Smooth muscle cell (in vitro differentiated cells): ENCODE measurements around the gene NDUFB10. TPM values are rescaled to one million over a fixed set of nuclear protein-coding genes. Genes with fewer than 3 reads are reported as not detected.

Experiments used
- DNase-seq: peaks from one replicate; lab custom pipeline; 2025; ENCODE audit not compliant: unreplicated experiment; lab: John Stamatoyannopoulos, UW
- H2AFZ ChIP-seq: fragments of 200-600 bp; sonication (generic); 2 replicates; pipeline ENCODE4 v1.6.0; 2016; ENCODE audit warnings: antibody characterized with exemption, low read depth, mild to moderate bottlenecking
- H3F3A ChIP-seq: fragments of 200-600 bp; sonication (generic); 2 replicates; pipeline ENCODE4 v1.6.0; 2017; ENCODE audit warnings: antibody characterized with exemption, low read depth
- H3K27ac ChIP-seq: fragments of 200-600 bp; sonication (generic); 2 replicates; pipeline ENCODE4 v1.5.1; 2016; ENCODE audit warnings: low read depth, mild to moderate bottlenecking
- H3K27me3 ChIP-seq: fragments of 200-600 bp; sonication (generic); 2 replicates; pipeline ENCODE4 v1.6.1; 2016; ENCODE audit warnings: low read depth, mild to moderate bottlenecking
- H3K36me3 ChIP-seq: fragments of 200-600 bp; sonication (generic); 2 replicates; pipeline ENCODE4 v1.5.1; 2016; ENCODE audit warnings: low read depth
- H3K4me1 ChIP-seq: fragments of 200-600 bp; sonication (generic); 2 replicates; pipeline ENCODE4 v1.5.1; 2016; ENCODE audit warnings: low read depth
- H3K4me2 ChIP-seq: fragments of 200-600 bp; sonication (generic); 2 replicates; pipeline ENCODE4 v1.6.0; 2016; ENCODE audit warnings: mild to moderate bottlenecking
- H3K4me3 ChIP-seq: fragments of 200-600 bp; sonication (generic); 2 replicates; pipeline ENCODE4 v1.5.1; 2016; ENCODE audit warnings: mild to moderate bottlenecking
- H3K79me2 ChIP-seq: fragments of 200-600 bp; sonication (generic); 2 replicates; pipeline ENCODE4 v1.6.0; 2016; ENCODE audit warnings: low read depth, mild to moderate bottlenecking
- H3K9ac ChIP-seq: fragments of 200-600 bp; sonication (generic); 2 replicates; pipeline ENCODE4 v1.6.0; 2016; ENCODE audit warnings: low read depth
- H3K9me3 ChIP-seq: fragments of 200-600 bp; sonication (generic); replicated peaks from 2 replicates; pipeline ENCODE4 v1.5.1; 2016; ENCODE audit warnings: low read depth
- H4K20me1 ChIP-seq: fragments of 200-600 bp; sonication (generic); 2 replicates; pipeline ENCODE4 v1.6.0; 2016; ENCODE audit warnings: low read depth
- WGBS: methylation state at CpG from one replicate; pipeline ENCODE4 v1.1.7; 2016; ENCODE audit warnings: low lambda C conversion rate; 5-methylcytosine and 5-hydroxymethylcytosine counted together
- polyA plus RNA-seq: library from polyadenylated mRNA; unstranded; fragments of >200 nt; fragmentation: Nextera tagmentation; extraction: Ambion mirVana; gene quantifications from 2 replicates; pipeline ENCODE4 v1.2.1, GENCODE V29; 2016
- total RNA-seq: library from RNA; depleted of rRNA; stranded (reverse); fragments of >200 nt; gene quantifications from 2 replicates; pipeline ENCODE4 v1.2.3, GENCODE V29; 2014
- TF ChIP-seq, protein P1 (sequence below): fragments of 200-600 bp; sonication (generic); IDR thresholded peaks from 2 replicates; pipeline ENCODE4 v1.5.1; 2017; ENCODE audit warnings: borderline replicate concordance, mild to moderate bottlenecking, antibody characterized with exemption; ENCODE audit not compliant: insufficient read depth, poor library complexity, severe bottlenecking

Gene NDUFB10
- total and polyA plus RNA-seq, 2 experiments from 2014 or later: 176 to 295 TPM

DNA sequence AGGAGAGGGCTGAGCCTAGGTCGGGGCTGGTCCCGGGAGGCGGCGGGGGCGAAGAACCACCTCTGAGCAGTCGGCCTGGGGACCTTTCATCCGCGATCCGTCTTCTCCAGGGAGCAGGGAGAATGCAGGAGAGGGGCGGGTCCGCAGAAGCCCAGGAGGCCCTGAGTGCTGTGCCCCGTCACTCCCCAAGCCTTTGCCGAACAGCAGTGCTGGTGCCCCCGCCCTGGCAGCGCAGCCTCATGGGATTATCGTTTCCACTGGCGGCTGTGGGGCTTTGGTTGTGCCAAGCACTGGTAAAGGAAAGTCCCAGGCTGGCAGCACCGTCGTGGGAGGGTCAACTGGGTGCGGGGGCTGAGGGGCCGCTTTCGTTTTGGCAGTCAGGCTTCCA lies 13.1 kb downstream of the NDUFB10 start:
- Histone ChIP-seq H3K9ac (peak overlapping the region; percentile 86), H4K20me1 (no peaks in the 10 kb centered on the region), H2AFZ (no peak overlapping the region), H3K36me3 (no peaks in the 10 kb centered on the region), H3K27ac (peak overlapping the region; percentile 77), H3F3A (no peaks in the 10 kb centered on the region), H3K9me3 (no peaks in the 10 kb centered on the region), H3K4me2 (peak overlapping the region; percentile 85), H3K27me3 (no peaks in the 10 kb centered on the region), H3K4me3 (peak overlapping the region; percentile 79), H3K79me2 (peaks cover 18% of the 10 kb centered on the region), H3K4me1 (peaks cover 5% of the 10 kb centered on the region)
- WGBS: 9% methylated on average over 22 of the region's 22 CpGs
- TF ChIP-seq, protein P1, sequence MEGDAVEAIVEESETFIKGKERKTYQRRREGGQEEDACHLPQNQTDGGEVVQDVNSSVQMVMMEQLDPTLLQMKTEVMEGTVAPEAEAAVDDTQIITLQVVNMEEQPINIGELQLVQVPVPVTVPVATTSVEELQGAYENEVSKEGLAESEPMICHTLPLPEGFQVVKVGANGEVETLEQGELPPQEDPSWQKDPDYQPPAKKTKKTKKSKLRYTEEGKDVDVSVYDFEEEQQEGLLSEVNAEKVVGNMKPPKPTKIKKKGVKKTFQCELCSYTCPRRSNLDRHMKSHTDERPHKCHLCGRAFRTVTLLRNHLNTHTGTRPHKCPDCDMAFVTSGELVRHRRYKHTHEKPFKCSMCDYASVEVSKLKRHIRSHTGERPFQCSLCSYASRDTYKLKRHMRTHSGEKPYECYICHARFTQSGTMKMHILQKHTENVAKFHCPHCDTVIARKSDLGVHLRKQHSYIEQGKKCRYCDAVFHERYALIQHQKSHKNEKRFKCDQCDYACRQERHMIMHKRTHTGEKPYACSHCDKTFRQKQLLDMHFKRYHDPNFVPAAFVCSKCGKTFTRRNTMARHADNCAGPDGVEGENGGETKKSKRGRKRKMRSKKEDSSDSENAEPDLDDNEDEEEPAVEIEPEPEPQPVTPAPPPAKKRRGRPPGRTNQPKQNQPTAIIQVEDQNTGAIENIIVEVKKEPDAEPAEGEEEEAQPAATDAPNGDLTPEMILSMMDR: no peak
- DNase-seq: no peak

DNA sequence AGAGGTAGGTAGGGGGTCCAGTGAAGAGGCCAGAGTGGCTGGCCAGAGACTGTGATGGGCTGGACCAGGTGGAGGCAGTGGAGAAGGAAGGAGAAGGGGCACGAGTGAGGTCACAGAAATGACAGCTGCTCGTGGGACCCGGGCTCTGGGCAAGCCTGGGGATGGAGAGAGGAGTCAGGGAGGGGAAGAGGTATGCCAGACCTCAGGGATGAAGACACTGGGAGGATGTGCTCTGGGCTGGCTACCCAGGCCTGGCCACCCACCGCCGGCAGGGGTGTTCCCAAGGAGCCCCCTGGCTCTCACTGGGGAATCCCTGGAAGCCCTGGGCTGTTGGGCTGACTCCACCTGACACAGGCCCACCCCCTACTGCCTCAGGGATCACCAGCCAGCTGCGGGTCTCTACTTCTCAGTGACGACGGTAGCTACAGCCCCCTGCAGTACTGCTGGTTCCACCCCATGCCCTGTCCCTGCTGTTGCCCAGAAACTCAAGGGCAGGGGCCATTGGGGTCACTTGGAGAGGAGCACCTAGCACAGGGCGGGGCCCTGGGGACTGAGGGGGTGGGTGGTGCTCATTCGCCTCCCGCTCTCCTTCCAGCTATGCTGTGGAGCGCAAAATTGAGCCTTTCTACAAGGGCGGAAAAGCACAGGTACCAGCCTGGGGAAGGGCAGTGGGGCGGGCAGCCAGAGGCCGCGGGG lies 14.3 kb downstream of the NDUFB10 start:
- Histone ChIP-seq H3K4me1 (peaks cover 5% of the 10 kb centered on the region), H4K20me1 (no peaks in the 10 kb centered on the region), H3K9me3 (no peaks in the 10 kb centered on the region), H3K4me2 (peak overlapping the region; percentile 85), H3F3A (no peaks in the 10 kb centered on the region), H3K27ac (no peak overlapping the region), H3K36me3 (no peaks in the 10 kb centered on the region), H3K4me3 (no peak overlapping the region), H2AFZ (no peak overlapping the region), H3K9ac (no peak overlapping the region), H3K79me2 (peaks cover 18% of the 10 kb centered on the region), H3K27me3 (peaks cover 11% of the 10 kb centered on the region)
- TF ChIP-seq, protein P1: no peak
- WGBS: 98% methylated on average over 16 of the region's 16 CpGs
- no peak for DNase-seq

DNA sequence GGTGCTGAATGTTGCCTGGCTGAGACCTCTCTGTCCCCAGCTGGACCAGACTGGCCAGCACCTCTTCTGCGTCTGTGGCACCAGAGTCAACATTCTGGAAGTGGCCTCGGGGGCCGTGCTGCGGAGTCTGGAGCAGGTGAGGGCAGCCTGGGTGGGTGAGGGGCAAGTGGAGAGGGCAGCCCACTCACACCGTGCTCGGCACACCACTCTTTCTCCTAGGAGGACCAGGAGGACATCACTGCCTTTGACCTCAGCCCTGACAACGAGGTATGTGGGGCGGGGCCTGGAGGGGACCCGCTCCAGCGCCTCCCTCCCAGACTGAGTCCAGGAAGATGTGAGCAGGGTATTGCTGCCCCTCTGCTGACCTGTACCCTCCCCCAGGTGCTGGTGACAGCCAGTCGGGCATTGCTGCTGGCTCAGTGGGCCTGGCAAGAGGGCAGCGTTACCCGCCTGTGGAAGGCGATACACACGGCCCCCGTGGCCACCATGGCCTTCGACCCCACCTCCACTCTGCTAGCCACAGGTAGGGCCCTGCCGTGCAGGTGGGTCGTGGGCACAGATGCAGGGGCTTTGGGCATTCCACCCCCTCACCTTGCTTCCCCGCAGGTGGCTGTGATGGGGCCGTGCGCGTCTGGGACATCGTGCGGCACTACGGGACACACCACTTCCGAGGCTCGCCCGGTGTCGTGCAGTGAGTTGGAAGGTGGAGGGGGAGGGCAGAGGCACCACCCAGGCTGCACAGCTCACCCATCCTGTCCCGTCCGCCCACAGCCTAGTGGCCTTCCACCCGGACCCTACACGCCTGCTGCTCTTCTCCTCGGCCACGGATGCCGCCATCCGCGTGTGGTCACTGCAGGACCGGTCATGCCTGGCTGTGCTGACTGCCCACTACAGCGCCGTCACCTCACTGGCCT lies 15.1 kb downstream of the NDUFB10 start:
- Histone ChIP-seq H3F3A (no peaks in the 10 kb centered on the region), H3K4me1 (peaks cover 12% of the 10 kb centered on the region), H3K4me3 (no peak overlapping the region), H4K20me1 (no peaks in the 10 kb centered on the region), H3K9me3 (no peaks in the 10 kb centered on the region), H2AFZ (no peak overlapping the region), H3K9ac (no peak overlapping the region), H3K4me2 (no peak overlapping the region), H3K36me3 (no peaks in the 10 kb centered on the region), H3K79me2 (peaks cover 18% of the 10 kb centered on the region), H3K27me3 (peaks cover 19% of the 10 kb centered on the region), H3K27ac (no peak overlapping the region)
- TF ChIP-seq, protein P1: no peak
- DNase-seq: no peak
- WGBS: 97% methylated on average over 42 of the region's 42 CpGs
